HG03159 (cell line): ENCODE measurements around the gene LRRC15.

Experiments used
- ATAC-seq: cut with Tn5 transposase; IDR thresholded peaks from one replicate; pipeline ENCODE4 v1.9.1; 2021; ENCODE audit warnings: mild to moderate bottlenecking, moderate library complexity; ENCODE audit not compliant: unreplicated experiment

LRRC15 gene

DNA sequence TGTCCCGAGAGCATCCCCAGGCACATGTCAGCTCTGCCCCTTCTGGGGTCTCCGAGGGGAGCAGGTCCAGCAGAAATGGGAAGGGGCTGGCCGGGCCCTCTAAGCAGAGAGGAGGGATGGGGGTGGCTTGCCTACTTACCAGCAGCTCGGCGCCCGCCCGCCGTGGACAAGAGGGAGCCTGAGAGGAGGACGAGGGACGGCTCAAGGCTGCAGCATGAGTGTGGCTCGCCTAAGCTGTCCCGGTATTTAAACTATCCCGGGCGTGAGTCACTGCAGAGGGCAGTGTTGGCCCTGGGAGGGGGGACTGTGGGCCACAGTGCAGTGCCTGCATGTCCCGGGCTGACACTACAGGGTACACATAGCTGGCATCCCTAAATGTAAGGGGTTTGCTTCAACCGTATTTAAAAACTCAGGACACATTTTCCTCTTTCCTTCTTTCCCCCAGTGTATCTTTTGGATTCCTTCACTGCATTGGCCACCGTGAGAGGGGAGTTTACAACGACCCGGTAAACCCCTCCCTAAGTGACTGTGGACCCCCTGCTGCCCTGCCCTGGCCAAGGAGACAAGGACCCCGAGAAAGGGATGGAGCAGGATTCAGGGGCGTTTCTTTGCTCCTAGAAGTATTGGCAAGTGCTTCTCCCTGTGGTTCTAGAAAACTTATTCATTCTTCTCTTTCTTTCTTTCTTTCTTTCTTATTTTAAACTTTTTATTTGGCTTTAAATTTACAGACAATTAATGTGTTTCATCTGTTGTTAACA lies at the start of gene LRRC15:
Gene LRRC15 (minus strand): TSS at position 222 of the 758 bp plus-strand sequence. CDS start 8,700 bp downstream, outside the sequence.
- ATAC-seq, result no peak

DNA sequence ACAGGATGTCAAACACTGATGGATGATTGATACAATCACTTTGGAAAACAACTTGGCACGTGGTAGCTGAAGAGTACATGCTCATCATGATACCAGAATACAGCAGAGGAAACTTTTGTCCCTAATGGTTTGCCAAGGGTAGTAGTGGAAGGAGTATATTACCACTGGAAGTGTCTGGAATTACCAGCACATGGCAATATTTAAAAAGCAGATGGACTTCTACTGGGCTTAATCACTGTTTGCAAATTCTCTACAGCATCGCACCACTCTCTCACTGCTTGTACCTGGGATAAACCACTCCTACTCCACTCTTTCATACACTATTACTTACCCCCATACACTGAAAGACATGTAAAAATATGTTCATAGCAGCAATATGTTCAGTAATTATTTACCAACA lies 49.1 kb upstream of the LRRC15 start:
- no peak for ATAC-seq

DNA sequence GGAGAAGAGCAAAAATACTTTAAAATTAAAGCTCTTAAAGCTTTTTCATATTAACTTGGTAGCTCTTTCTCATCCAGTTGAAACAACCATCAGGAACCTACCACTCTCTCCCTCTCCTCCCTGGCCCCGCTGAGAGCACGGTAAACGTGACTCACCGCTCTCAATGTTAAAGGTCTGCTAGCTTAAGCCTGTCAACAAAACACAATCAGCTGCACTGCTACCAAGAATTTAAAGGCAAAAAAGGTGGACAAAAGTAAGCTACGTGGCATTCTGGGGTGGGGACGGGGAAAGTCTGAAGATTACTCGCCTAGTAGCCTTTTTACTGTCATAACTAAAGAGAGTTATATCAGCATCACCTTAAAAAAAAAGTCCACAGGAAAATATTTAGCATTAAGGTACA lies 37.9 kb upstream of the LRRC15 start:
- no peak for ATAC-seq

GRCh38 chr3:194405766-194406165 lies 36.2 kb upstream of the LRRC15 start:
- ATAC-seq, result no peak

DNA sequence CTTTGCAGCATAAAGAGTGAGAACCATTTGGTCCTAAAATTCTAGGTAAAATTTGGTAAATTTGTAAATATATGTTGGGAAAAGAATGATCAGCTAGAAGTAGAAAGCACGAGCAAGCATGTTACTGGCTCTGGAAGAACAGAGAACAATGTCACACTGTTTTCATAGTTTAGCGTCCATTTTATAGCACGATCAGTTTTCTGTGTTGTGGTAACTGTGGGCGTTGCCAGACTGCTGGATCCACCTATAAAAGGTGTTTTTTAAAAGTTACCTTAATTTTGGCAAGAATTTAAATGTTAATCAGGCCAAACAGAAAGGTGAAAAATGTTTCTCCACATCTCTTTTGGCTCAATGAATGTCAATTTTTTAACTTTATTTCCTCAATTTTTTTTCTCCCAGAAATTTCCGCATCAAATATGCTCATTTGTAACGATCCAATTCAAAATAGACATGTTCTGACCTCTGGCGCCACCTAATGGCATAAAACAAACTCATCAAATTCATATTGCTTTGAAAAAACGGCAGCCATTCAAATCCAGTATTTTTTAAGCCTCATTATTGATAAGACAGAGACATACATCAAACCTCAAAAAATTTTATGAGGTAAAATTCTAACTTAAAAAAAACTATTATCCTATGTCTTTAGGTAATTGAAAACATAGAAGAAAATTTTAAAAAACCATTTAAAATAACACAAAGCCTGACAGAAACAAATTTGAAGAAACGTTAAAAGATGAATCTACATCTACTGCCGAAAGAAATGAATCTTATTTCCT lies 35.0 kb upstream of the LRRC15 start:
- no peak for ATAC-seq

- no peak for ATAC-seq
Measured at GRCh38 chr3:194401868-194402329, 32.4 kb upstream of the LRRC15 start.

DNA sequence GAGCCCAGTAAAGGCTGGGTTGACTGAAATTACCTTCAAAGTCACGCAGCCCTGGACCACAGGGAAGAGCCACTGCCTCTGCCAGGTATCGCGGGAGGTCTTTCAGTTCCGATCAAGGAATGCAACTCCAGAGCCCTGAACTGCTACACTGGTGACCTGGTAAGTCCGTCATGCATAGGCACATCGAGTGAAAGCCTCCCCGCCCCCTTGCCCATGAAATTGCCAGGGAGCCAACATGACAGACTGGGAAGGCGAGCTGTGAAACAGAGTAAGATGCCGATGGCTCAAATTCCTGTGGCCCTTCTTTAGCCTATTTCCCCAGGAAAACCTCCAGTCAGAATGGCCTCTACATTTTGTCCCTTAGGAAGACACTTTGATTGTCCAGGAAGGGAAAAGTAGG lies 31.8 kb upstream of the LRRC15 start:
- ATAC-seq, result no peak

DNA sequence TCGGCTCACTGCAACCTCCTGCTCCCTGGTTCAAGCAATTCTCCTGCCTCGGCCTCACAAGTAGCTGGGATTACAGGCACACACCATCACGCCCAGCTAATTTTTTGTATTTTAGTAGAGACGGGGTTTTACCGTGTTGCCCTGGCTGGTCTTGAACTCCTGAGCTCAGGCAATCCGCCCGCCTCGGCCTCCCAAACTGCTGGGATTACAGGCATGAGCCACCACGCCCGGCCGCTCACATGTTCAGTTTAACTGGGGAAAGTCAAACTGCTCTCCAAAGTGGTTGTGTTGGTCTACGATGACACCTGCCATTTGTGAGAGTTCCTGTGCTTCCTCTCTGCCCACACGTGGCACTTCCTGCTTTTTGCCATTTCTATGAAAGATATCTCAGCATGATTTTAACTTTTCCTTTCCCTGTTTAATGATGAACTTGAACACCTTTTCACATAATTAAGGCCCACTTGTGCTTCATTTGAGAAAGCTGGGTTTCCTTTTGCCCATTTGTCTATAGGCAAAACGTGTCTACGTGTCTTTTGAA lies 30.4 kb upstream of the LRRC15 start:
- no peak for ATAC-seq

DNA sequence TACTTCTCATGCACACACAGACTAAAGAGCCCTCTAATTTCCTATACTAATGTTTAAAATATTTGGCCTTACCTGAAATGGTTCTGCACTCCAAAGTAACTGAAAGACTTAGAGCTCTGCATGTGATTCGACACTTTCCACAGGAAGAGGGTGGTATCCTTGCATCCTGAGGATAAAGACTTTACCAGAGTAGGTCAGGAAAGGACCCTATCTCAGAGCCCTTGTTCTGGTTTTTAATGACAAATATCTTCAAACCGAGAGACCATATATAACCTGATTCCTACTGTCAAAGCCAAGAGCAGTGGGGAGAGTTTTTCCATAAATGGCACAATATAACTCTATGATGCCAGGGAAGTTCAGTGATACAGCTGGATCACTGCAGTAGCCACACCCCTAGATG lies 29.6 kb upstream of the LRRC15 start, which contains the start of gene GP5:
Gene GP5 (minus strand): TSS at position 101 of the 400 bp plus-strand sequence. CDS start 984 bp downstream, outside the sequence.
- ATAC-seq, result no peak

GRCh38 chr3:194397757-194398312 lies 28.3 kb upstream of the LRRC15 start:
- ATAC-seq, result no peak

DNA sequence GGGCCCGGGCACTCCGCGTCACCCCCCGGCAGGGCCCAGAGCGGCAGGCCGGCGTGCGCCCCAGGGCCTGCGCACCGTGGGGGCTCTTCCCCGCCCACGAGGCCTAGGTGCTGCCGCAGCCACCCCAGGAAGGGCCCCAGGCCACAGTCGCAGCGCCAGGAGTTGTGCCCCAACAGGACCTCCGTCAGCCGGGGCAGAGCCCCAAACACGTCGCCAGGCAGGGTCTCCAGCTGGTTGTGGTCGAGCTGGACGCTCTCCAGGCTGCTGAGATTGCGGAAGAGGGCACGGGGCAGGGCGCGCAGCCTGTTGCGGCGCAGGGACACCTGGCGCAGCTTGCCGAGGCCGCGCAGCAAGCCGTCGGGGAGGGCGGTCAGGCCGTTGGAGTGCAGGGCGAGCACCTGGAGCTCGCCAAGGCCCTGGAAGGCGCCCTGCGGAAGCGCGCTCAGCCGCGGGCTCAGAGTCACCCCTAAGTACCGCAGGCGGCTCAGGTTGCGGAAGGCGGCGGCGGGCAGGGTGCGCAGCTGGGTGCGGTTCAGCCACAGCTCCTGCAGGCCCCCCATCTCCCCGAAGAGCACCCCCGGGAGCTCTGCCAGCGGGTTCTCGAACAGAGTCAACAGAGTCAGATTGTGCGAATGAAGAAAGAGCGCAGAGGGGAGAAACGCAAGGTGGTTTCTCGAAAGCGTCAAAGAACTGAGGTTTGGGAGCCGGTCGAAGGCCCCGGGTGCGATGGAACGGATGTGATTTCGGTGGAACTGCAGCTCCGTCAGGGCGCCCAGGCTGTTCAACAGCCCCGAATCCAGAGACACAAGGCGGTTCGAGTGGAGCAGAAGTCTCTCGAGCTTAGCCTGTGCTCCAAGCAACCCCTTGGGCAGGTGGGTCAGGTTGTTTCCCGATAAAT lies 27.6 kb upstream of the LRRC15 start:
- no peak for ATAC-seq

- ATAC-seq, result no peak
Measured at GRCh38 chr3:194396539-194396858, 27.0 kb upstream of the LRRC15 start.

DNA sequence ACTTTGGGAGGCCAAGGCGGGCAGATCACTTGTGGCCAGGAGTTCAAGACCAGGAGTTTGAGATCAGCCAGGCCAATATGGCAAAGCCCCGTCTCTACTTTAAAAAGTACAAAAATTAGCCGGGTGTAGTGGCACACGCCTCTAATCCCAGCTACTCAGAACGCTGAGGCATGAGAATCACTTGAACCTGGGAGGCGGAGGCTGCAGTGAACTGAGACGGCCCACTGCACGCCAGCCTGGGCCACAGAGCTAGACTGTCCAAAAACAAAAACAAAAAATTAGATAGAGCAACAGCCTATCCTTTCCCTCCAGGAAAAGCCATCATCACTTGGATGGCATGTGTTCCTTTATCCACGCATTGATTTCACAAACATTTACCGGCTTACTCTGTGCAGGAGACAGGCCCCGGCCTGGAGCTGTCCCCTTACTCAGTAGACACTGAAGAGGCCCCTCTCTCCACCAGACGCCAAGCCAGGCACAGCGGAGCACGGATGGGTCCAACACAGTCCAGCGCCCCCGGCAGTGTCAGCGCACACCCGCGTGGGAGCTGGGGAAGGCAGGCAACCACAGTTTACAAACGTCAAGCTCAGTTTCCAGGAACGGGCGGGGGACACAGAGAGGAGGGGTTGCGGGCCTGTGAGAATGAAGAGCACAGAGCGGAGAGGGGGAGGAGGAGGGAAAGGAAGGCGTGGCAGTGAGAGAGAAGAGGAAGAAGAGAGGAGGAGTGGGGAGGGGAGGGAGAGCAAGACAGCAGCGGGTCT lies 26.4 kb upstream of the LRRC15 start:
- ATAC-seq, result no peak

- no peak for ATAC-seq
Measured at GRCh38 chr3:194395212-194395611, 25.7 kb upstream of the LRRC15 start.

- no peak for ATAC-seq
Measured at GRCh38 chr3:194392576-194392975, 23.0 kb upstream of the LRRC15 start.

- ATAC-seq, result no peak
Measured at GRCh38 chr3:194390835-194391234, 21.3 kb upstream of the LRRC15 start.

DNA sequence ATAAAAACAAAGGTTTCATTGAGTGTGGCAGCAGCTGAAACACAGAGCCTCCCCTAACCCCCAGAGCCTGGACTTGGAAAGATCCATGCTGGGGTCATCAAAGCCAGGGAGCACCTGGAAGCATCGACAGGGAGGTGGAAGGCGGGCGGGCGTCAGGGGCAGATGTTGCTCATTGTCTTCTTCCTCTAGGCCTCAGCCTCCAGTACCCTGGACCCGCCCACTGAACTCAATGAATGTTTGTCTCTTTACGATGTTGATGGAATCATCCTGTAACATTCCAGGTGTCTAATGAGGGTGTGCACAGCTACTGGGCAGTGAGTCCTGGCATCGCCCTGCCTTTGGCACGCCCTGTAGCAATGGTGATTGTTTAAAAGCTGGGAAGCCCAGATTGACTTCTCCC lies 19.7 kb upstream of the LRRC15 start:
- no peak for ATAC-seq

GRCh38 chr3:194387926-194388418 lies 18.4 kb upstream of the LRRC15 start:
- no peak for ATAC-seq

GRCh38 chr3:194387276-194387675 lies 17.7 kb upstream of the LRRC15 start:
- no peak for ATAC-seq

DNA sequence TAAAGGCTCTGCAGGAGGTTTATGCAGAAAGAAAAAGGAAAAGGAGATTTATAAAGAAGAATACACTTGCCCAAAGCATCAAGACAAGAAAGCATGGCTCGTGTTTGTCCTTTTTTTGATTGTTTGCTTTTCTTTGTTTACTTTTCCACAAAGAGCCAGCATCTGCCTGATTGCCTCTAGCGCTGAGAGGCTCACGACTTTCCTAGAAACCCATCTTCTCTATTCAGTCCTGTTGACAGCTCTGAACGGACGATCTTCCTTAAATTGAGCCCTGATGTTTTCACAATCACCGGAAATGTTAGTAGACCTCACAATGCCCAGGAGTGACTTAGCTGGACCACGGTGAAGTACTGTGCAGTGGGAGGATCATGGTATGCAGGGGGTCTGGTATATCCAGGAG lies 17.1 kb upstream of the LRRC15 start:
- no peak for ATAC-seq
